Duodenal mucosa (tissue), 2 donors: ENCODE measurements around the gene NKX2-2.

Source experiments
- H3K27ac ChIP-seq: one replicate; pipeline ENCODE4 v1.7.0; 2013; ENCODE audit warnings: low read depth, low read length
- H3K27me3 ChIP-seq, 2 donors: one replicate each; pipeline ENCODE4 v1.7.0; 2013; ENCODE audit warnings: low read length in 2 of 2, control low read depth in 1 of 2; ENCODE audit not compliant: insufficient read depth in 2 of 2, control insufficient read depth in 1 of 2
- H3K36me3 ChIP-seq, 2 donors: one replicate each; pipeline ENCODE4 v1.7.0; 2013; ENCODE audit warnings: low read length in 2 of 2, control low read depth in 1 of 2; ENCODE audit not compliant: insufficient read depth in 2 of 2, control insufficient read depth in 1 of 2
- H3K4me1 ChIP-seq, 2 donors: one replicate each; pipeline ENCODE4 v1.7.0; 2013; ENCODE audit warnings: low read length in 2 of 2, control low read depth in 1 of 2; ENCODE audit not compliant: insufficient read depth in 2 of 2, control insufficient read depth in 1 of 2
- H3K4me3 ChIP-seq, 2 donors: one replicate each; pipeline ENCODE4 v1.7.0; 2013; ENCODE audit warnings: low read length in 2 of 2, low read depth in 1 of 2
- H3K9ac ChIP-seq, 2 donors: one replicate each; pipeline ENCODE4 v1.7.0; 2013; ENCODE audit warnings: low read length in 2 of 2, low read depth in 1 of 2
- H3K9me3 ChIP-seq, 2 donors: one replicate each; pipeline ENCODE4 v1.7.0; 2013; ENCODE audit warnings: low read length in 2 of 2, control low read depth in 1 of 2; ENCODE audit not compliant: control insufficient read depth in 1 of 2

Gene NKX2-2

DNA sequence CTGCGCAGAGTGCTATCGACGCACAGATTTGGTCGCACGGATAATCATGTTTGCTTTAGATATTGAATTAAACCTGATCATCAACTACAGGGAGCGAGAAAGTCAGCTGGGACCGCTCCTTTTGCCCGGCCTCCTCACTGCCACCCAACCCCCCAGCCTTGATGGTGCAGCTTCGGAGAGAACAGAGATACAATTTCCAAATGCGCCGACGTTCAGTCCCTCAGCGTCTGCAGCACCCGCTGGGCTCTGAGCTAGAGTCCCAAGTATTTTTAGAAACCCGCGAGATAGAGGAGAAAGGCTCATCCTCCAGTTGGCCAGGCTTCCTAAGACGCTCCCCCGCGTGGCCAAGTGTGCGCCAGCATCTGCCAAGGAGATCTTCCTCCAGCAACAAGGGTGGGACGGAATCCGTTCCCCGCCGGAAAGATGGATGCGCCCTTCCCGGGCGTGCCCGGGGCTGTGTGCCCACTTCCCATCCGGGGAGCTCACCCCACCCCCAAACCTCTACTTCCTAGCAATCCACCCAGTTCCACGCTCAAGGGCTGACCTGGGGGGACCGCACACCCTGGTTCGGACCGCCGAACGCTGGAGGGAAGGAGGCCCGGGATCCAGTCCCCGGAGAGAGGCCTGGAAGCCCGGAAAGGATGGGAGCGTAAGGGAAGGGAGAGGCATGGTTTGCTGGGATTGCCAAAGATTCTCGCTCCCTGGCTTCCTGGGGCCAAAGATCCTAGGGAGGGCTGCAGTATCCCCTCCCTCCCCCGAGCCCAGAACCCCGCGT is 4.1 kb downstream of the NKX2-2 start:
- Histone ChIP-seq H3K9ac (no peak overlapping the region), H3K27me3 (peaks cover 80 to 81% of the 10 kb centered on the region in 2 donors), H3K4me3 (peak overlapping the region; percentile 50 to 53), H3K36me3 (no peaks in the 10 kb centered on the region), H3K27ac (no peak overlapping the region), H3K4me1 (peaks cover 8 to 26% of the 10 kb centered on the region in 2 donors), H3K9me3 (no peaks in the 10 kb centered on the region)

GRCh38 chr20:21509079-21509596 is 4.7 kb downstream of the NKX2-2 start:
- H3K4me3 ChIP-seq = no peak overlapping the region
- peaks cover 8 to 26% of the 10 kb centered on the region in 2 donors for H3K4me1 ChIP-seq
- no peak overlapping the region for H3K27ac ChIP-seq
- no peak overlapping the region for H3K9ac ChIP-seq
- H3K36me3 ChIP-seq = no peaks in the 10 kb centered on the region
- no peaks in the 10 kb centered on the region for H3K9me3 ChIP-seq
- H3K27me3 ChIP-seq = peaks cover 82 to 83% of the 10 kb centered on the region in 2 donors

- peaks cover 80 to 82% of the 10 kb centered on the region in 2 donors for H3K27me3 ChIP-seq
Measured at GRCh38 chr20:21508230-21509078, 5.4 kb downstream of the NKX2-2 start.

GRCh38 chr20:21507400-21508229 is 6.2 kb downstream of the NKX2-2 start:
- no peaks in the 10 kb centered on the region for H3K36me3 ChIP-seq
- no peak overlapping the region for H3K27ac ChIP-seq
- no peak overlapping the region for H3K9ac ChIP-seq
- H3K4me1 ChIP-seq = peaks cover 8 to 24% of the 10 kb centered on the region in 2 donors
- H3K27me3 ChIP-seq = peaks cover 77 to 80% of the 10 kb centered on the region in 2 donors
- no peak overlapping the region for H3K4me3 ChIP-seq
- no peaks in the 10 kb centered on the region for H3K9me3 ChIP-seq

More at GRCh38 chr20:21508230-21509078, 5.4 kb downstream of the NKX2-2 start:
- Histone ChIP-seq H3K4me1 (peaks cover 8 to 26% of the 10 kb centered on the region in 2 donors), H3K9me3 (no peaks in the 10 kb centered on the region), H3K36me3 (no peaks in the 10 kb centered on the region), H3K27ac (no peak overlapping the region), H3K4me3 (no peak overlapping the region), H3K9ac (no peak overlapping the region)

GRCh38 chr20:21505810-21506530 is 7.9 kb downstream of the NKX2-2 start:
- Histone ChIP-seq H3K4me3 (peak overlapping the region; percentile 34 to 61), H3K36me3 (no peaks in the 10 kb centered on the region), H3K9me3 (no peaks in the 10 kb centered on the region), H3K27me3 (peaks cover 62 to 73% of the 10 kb centered on the region in 2 donors), H3K27ac (no peak overlapping the region), H3K4me1 (peaks cover 8 to 17% of the 10 kb centered on the region in 2 donors), H3K9ac (no peak overlapping the region)

- Histone ChIP-seq H3K27me3 (peaks cover 66 to 77% of the 10 kb centered on the region in 2 donors), H3K36me3 (no peaks in the 10 kb centered on the region), H3K4me1 (peaks cover 8 to 16% of the 10 kb centered on the region in 2 donors), H3K9me3 (no peaks in the 10 kb centered on the region), H3K27ac (no peak overlapping the region), H3K4me3 (peak overlapping the region; percentile 29 to 34), H3K9ac (no peak overlapping the region)
Measured at GRCh38 chr20:21505161-21505809, 8.6 kb downstream of the NKX2-2 start.

GRCh38 chr20:21504323-21504722 is 9.5 kb downstream of the NKX2-2 start:
- Histone ChIP-seq H3K27me3 (peaks cover 56 to 74% of the 10 kb centered on the region in 2 donors), H3K27ac (no peak overlapping the region), H3K4me3 (no peak overlapping the region), H3K9ac (no peak overlapping the region), H3K9me3 (no peaks in the 10 kb centered on the region), H3K36me3 (no peaks in the 10 kb centered on the region), H3K4me1 (peaks cover 8 to 10% of the 10 kb centered on the region in 2 donors)

DNA sequence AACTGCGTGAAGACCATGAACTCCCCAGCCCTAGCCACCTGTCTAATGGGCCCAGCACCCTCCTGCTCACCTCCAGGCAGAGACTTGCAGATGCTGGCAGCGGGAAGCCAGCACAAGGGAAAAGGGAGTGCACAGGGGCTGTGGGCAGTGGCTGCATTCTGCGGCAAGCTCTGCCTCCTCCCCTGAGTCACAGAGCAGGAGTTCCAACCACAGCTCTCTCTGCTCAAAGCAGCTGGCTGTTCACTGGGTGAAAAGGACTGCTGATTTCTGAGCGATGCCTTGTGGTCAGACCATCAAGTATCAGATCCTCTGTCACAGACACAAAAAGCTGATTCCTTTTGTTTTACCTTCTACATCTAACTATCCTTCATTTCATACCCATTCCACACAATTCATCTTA is 10.5 kb downstream of the NKX2-2 start:
- H3K27me3 ChIP-seq = peaks cover 49 to 67% of the 10 kb centered on the region in 2 donors
- H3K9ac ChIP-seq = no peak overlapping the region

DNA sequence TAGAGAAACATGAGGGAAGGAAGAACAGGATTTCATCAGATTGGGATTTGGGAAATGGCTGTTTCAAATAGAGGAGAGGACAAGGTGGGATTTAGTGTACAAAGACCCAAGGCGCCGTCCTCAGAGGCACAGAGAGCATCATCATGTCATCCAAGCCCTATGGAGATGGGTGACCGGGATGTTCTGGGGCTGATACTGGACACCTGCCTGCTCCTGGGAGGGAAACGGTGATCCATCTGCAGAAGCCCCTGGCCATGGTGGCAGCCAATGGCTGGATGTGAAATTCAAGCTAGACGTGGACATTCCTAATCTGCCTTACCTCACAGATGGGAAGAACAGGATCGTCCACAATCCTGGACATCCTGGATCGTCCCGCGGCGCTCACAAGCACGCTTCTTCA is 12.7 kb downstream of the NKX2-2 start:
- Histone ChIP-seq H3K9ac (no peak overlapping the region), H3K27me3 (peaks cover 30 to 48% of the 10 kb centered on the region in 2 donors), H3K27ac (no peak overlapping the region), H3K9me3 (no peaks in the 10 kb centered on the region), H3K36me3 (no peaks in the 10 kb centered on the region), H3K4me1 (peaks cover 3 to 5% of the 10 kb centered on the region in 2 donors), H3K4me3 (no peak overlapping the region)

More for the DNA sequence above, 10.5 kb downstream of the NKX2-2 start:
- Histone ChIP-seq H3K4me1 (peaks cover 8 to 10% of the 10 kb centered on the region in 2 donors), H3K36me3 (no peaks in the 10 kb centered on the region), H3K27ac (no peak overlapping the region), H3K9me3 (no peaks in the 10 kb centered on the region), H3K4me3 (no peak overlapping the region)
